Measurements from ENCODE around the gene KCNQ1OT1.

KCNQ1OT1 gene

DNA sequence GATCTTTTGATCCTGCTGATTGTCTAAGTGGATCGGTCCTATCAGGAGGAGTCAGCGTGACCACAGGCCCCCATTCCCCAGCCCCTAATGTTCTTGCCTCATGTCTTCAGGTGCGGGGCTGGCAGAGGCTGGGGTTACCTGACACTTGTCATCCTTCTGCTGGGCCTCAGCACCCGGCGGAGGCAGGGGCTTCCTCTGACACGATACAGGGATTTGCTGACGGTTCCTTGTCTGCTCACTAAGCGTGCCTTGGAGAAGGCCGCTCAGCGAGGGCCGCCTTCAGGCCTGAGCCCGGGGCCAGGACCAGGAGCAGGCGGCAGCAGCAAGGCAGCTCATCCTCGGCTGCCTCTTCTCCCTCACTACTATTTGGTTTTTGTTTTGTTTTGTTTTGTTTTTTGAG is 45.7 kb upstream of the KCNQ1OT1 start:
- no peak for DNase-seq (ENCODE audit: low read depth)
- TF ChIP-seq, protein P1, sequence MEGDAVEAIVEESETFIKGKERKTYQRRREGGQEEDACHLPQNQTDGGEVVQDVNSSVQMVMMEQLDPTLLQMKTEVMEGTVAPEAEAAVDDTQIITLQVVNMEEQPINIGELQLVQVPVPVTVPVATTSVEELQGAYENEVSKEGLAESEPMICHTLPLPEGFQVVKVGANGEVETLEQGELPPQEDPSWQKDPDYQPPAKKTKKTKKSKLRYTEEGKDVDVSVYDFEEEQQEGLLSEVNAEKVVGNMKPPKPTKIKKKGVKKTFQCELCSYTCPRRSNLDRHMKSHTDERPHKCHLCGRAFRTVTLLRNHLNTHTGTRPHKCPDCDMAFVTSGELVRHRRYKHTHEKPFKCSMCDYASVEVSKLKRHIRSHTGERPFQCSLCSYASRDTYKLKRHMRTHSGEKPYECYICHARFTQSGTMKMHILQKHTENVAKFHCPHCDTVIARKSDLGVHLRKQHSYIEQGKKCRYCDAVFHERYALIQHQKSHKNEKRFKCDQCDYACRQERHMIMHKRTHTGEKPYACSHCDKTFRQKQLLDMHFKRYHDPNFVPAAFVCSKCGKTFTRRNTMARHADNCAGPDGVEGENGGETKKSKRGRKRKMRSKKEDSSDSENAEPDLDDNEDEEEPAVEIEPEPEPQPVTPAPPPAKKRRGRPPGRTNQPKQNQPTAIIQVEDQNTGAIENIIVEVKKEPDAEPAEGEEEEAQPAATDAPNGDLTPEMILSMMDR (IDR thresholded peaks at IDR 0.05; ENCODE audit: control insufficient read depth, extremely low read depth, insufficient read depth): no peak
- H3K4me3 ChIP-seq (ENCODE audit: low read depth, low read length): no peak overlapping the region

DNA sequence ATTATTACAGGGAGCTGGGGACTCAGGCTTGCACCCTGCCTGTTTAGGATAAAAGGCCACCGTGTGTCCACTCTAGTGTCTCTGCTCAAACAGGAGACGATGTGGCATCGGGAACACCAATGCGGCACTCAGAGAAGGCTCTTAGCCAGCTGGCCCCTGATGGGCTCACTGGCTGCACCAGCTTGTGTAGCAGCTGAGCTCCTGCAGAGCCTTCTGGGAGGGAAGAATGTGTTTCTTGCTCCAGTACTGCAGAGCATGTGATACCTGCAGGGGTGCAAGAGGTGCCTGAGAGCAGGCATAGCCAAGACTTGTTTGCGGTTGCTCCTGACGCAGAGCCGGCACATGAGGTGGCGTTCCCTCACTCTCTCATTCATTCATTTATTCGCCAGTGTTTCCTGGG is 44.4 kb upstream of the KCNQ1OT1 start:
- H3K4me3 ChIP-seq (ENCODE audit: low read depth, low read length): no peak overlapping the region
- TF ChIP-seq, protein P1 (IDR thresholded peaks at IDR 0.05; ENCODE audit: control insufficient read depth, extremely low read depth, insufficient read depth): no peak
- no peak for DNase-seq (ENCODE audit: low read depth)

DNA sequence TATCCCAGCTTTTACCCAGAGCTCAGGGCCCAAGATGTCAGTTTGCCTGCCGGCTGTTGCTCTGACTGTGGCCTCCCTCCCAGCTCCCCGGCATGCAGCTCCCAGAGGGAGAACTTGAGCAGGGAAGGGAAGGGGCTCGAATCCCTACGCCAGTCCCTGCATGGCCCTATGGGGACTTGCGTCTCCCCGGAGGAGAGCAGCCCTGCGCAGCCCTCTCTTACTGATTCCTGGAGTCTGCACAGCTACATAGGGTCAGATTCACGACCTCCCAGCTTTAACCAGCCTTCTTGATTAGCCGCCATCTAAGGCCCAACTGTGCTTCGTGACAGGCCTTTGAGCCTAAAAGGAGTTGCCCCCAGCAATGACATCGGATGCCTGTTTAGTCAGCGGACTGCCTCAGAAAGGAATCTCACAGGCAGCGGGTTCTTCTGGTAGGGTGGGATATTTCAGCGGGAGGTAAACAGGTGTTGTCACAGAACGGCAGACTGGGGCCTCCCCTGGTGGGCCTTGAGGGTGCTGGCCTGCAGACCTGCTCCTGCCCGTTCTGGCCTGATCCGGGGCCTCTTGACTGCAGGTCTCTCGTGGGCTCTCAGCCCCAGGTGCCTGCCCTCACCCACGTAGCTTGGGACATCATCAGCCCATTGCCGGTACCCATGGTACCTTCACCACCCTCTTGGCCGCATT is 43.8 kb upstream of the KCNQ1OT1 start:
- no peak for DNase-seq (ENCODE audit: low read depth)
- no peak overlapping the region for H3K4me3 ChIP-seq (ENCODE audit: low read depth, low read length)
- TF ChIP-seq, protein P1 (IDR thresholded peaks at IDR 0.05; ENCODE audit: control insufficient read depth, extremely low read depth, insufficient read depth): no peak

DNA sequence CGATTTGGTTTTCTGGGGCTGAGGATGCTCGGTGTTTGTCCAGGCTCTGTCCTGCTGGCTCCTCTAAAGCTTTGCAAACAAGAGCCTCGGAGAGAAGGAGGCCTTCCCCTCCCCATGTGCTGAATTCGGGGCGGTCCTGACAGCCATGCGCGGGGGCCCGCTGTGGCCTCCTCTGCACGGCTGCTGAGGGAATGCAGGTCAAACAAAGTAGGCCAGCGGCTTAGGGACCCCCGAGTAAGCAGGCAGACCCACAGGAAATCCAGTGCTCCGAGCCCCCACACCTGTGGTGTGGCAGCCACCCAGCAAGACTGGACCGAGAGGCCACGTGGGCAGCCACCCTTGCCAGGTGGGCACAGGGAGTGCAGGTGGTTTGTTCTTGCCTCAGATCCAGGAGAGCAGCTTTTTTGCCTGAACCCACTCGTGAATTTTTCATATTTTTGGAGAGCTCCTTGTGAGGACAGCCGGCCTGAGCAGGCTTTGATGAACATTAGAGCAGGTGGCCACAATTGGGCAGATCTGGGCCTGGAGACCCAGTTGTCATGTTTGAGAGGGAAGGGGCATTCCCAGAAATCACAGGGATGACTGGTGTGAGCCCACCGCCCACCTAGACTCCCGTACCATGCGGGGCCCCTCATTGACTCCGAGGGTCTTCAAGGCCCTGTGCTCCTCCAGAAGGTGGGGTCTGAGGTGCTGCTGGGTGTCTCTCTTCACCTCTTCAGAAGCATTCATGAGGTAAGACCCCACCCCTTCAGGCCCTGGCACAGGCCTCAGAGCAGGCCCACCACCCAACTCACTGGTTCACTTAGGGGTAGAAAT is 43.0 kb upstream of the KCNQ1OT1 start:
- DNase-seq (ENCODE audit: low read depth): no peak
- TF ChIP-seq, protein P1 (IDR thresholded peaks at IDR 0.05; ENCODE audit: control insufficient read depth, extremely low read depth, insufficient read depth): no peak
- no peak overlapping the region for H3K4me3 ChIP-seq (ENCODE audit: low read depth, low read length)

DNA sequence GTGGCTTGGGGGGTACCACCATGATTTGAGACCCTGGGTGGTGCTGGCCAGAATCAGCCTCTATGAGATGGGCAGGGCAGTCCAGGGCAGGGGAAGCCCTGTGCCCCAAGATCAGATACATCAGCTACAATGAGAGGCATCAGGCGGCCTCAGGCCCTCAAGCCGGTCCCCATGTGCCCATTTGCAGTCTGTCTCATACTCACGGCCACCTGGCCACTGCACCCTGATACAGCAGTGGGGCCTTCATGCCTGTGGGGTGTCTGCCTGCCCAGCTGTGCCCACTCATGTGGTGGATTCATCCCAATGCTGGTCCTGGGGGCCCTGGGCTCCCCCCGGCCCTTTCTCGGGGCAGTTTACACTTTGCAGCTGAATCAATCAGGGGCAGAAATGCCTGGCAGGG is 42.4 kb upstream of the KCNQ1OT1 start:
- TF ChIP-seq, protein P1 (IDR thresholded peaks at IDR 0.05; ENCODE audit: control insufficient read depth, extremely low read depth, insufficient read depth): no peak
- no peak overlapping the region for H3K4me3 ChIP-seq (ENCODE audit: low read depth, low read length)
- DNase-seq (ENCODE audit: low read depth): no peak

DNA sequence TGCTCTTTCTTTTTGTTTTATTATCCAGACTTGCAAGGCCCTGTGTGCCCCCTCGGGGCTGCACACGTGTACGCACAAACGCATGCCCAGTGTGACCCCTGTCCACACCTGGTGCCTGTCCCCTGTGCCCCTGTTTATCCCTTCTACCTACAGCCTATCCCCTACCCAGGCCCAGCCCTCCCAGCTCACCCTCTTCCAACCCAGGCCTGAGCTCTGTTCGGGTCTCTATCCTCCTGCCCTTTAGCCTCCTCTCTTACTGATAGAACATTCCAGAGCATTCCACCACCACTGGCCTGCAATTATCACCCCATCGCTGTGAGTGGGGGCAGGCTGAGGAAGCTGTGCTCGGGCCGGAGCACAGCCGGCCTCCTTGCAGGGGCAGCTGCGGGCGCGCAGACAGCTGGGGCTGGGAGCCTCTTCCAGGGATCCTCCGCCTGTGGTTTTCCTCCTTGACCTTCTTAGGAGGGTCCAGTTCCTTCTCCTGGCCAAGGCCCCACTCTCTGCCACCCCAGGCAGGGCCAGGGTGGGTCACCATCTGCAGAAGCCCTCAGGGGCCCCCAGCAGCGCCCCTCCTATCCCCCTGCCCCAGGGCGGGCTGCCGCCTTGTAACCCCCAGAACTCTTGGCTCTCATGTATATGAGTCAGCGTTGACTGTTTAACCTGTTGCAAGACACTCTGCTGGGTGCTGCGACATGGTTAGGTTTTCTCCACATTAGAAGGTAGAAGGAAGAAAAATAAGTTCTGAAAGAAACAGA is 41.8 kb upstream of the KCNQ1OT1 start:
- TF ChIP-seq, protein P1 (IDR thresholded peaks at IDR 0.05; ENCODE audit: control insufficient read depth, extremely low read depth, insufficient read depth): no peak
- DNase-seq (ENCODE audit: low read depth): no peak
- no peak overlapping the region for H3K4me3 ChIP-seq (ENCODE audit: low read depth, low read length)

Data from LNCaP clone FGC (cell line).